HepG2 (cell line): ENCODE data around the gene SPIRE1. TPM values are rescaled to one million over a fixed set of nuclear protein-coding genes. Genes with fewer than 3 reads are reported as not detected.

Experiments used
- CBX1 ChIP-seq: IDR thresholded peaks from one replicate; pipeline ENCODE4 v1.6.1; 2016; ENCODE audit warnings: antibody characterized with exemption, low read depth
- CREB3 ChIP-seq: sonication (generic); formaldehyde crosslinking; IDR thresholded peaks from 2 replicates; pipeline ENCODE4 v1.5.0; 2020; ENCODE audit warnings: missing genetic modification reagents
- GABPA ChIP-seq, 2 experiments: IDR thresholded peaks; 2 replicates each; pipeline ENCODE4 v1.6.1; 2011 to 2016; ENCODE audit warnings: low read depth in 2 of 2, low read length in 1 of 2, missing biosample characterization in 1 of 2, missing genetic modification characterization in 1 of 2
- GATAD2A ChIP-seq: IDR thresholded peaks from 2 replicates; pipeline ENCODE4 v1.6.1; 2016
- HIVEP1 ChIP-seq: sonication (generic); formaldehyde crosslinking; IDR thresholded peaks from 2 replicates; pipeline ENCODE4 v1.4.0; 2020; ENCODE audit warnings: mild to moderate bottlenecking, missing genetic modification reagents
- IRF1 ChIP-seq: sonication (generic); formaldehyde crosslinking; IDR thresholded peaks from 2 replicates; pipeline ENCODE4 v1.4.0; 2020; ENCODE audit warnings: low read depth, mild to moderate bottlenecking, missing genetic modification reagents
- KLF9 ChIP-seq: IDR thresholded peaks from 2 replicates; pipeline ENCODE4 v1.6.1; 2016; ENCODE audit warnings: low read depth
- MIER2 ChIP-seq: IDR thresholded peaks from 2 replicates; pipeline ENCODE4 v1.6.1; 2016; ENCODE audit warnings: missing biosample characterization, missing genetic modification reagents
- PBX2 ChIP-seq: IDR thresholded peaks from 2 replicates; pipeline ENCODE4 v1.6.1; 2016; ENCODE audit warnings: control low read depth
- RCOR2 ChIP-seq: IDR thresholded peaks from 2 replicates; pipeline ENCODE4 v1.6.1; 2016; ENCODE audit warnings: missing biosample characterization, missing genetic modification reagents
- TFE3 ChIP-seq: IDR thresholded peaks from 2 replicates; pipeline ENCODE4 v1.6.1; 2016
- ZFAT ChIP-seq: sonication (generic); formaldehyde crosslinking; conservative IDR thresholded peaks from 2 replicates; pipeline ENCODE4 v1.8.1; 2023; ENCODE audit warnings: missing genetic modification reagents, inconsistent platforms
- ZMAT5 ChIP-seq: sonication (generic); formaldehyde crosslinking; IDR thresholded peaks from 2 replicates; pipeline ENCODE4 v1.5.0; 2020; ENCODE audit warnings: mild to moderate bottlenecking, low read depth, missing genetic modification reagents, borderline replicate concordance
- ZNF18 ChIP-seq: sonication (generic); formaldehyde crosslinking; IDR thresholded peaks from 2 replicates; pipeline ENCODE4 v1.8.0; 2022; ENCODE audit warnings: mild to moderate bottlenecking, missing genetic modification reagents; ENCODE audit not compliant: insufficient replicate concordance
- ZNF382 ChIP-seq: sonication (generic); formaldehyde crosslinking; IDR thresholded peaks from 2 replicates; pipeline ENCODE4 v1.5.0; 2020; ENCODE audit warnings: missing genetic modification reagents, mild to moderate bottlenecking, borderline replicate concordance
- ZNF576 ChIP-seq: sonication (generic); formaldehyde crosslinking; IDR thresholded peaks from 2 replicates; pipeline ENCODE4 v1.4.0; 2020; ENCODE audit warnings: mild to moderate bottlenecking, missing genetic modification reagents
- ZNF615 ChIP-seq: sonication (generic); formaldehyde crosslinking; IDR thresholded peaks from 2 replicates; pipeline ENCODE4 v1.5.0; 2020; ENCODE audit warnings: mild to moderate bottlenecking, missing genetic modification reagents, borderline replicate concordance
- ZNF788 ChIP-seq: sonication (generic); formaldehyde crosslinking; IDR thresholded peaks from 2 replicates; pipeline ENCODE4 v1.5.0; 2020; ENCODE audit warnings: mild to moderate bottlenecking, missing genetic modification reagents, borderline replicate concordance
- polyA plus RNA-seq, 8 experiments: library from polyadenylated mRNA; depleted of rRNA in 3 of 8; stranded (reverse) in 7 of 8; unstranded in 1 of 8; fragments of >200 nt; fragmentation: Illumina TruSeq in 4 of 8; extraction: Trizol in 4 of 8; gene quantifications; 2 replicates each; pipeline versions ENCODE4 v1.2.1 to v1.2.3, GENCODE V29; 2011 to 2016; ENCODE audit warnings: low read depth in 4 of 8, missing spikeins in 1 of 8, mixed read lengths in 1 of 8; ENCODE audit not compliant: insufficient read depth in 1 of 8
- total RNA-seq, 5 experiments: library from RNA; depleted of rRNA; stranded (reverse); fragments of >200 nt; fragmentation: Illumina TruSeq; extraction: Trizol; gene quantifications; 2 replicates each; pipeline ENCODE4 v1.2.3, GENCODE V29; 2016; ENCODE audit warnings: low read depth in 1 of 5
- TF ChIP-seq, protein P1 (sequence below): sonication (generic); formaldehyde crosslinking; IDR thresholded peaks from 2 replicates; pipeline ENCODE4 v1.5.1; 2020; ENCODE audit warnings: missing genetic modification reagents, mild to moderate bottlenecking, borderline replicate concordance
- TF ChIP-seq, protein P2 (sequence below): IDR thresholded peaks from 2 replicates; pipeline ENCODE4 v1.6.1; 2012; ENCODE audit warnings: low read depth, low read length, improper control_type of control experiment

The SPIRE1 gene
- total and polyA plus RNA-seq, 2 of the 13 experiments (the other 11 are each of a cell fraction or from before 2014, with no cell fraction given): 9.9 to 21.3 TPM

- TF ChIP-seq ZNF18 (no peak), CBX1 (no peak), MIER2 (CRISPR knock-in tag) (no peak), PBX2 (CRISPR knock-in tag) (no peak), HIVEP1 (CRISPR knock-in tag) (no peak), ZNF615 (no peak), ZNF788 (CRISPR knock-in tag) (0 out of 2 replicates have a peak, but pooled peaks have one; percentile 4), ZMAT5 (CRISPR knock-in tag) (no peak), KLF9 (CRISPR knock-in tag) (no peak), GATAD2A (CRISPR knock-in tag) (no peak), IRF1 (CRISPR knock-in tag) (0 out of 2 replicates have a peak, but pooled peaks have one; percentile 51), TFE3 (CRISPR knock-in tag) (no peak), CREB3 (CRISPR knock-in tag) (peak; percentile 65; the same call in 1 of the 2 replicates), GABPA (IDR thresholded peaks at IDR 0.05; ENCODE audit: low read depth, low read length) (no peak), GABPA (CRISPR knock-in tag; IDR thresholded peaks at IDR 0.05; ENCODE audit: low read depth) (no peak), ZNF576 (no peak), ZNF382 (CRISPR knock-in tag) (no peak), RCOR2 (no peak; the same call in 1 of the 2 replicates), ZFAT (CRISPR knock-in tag) (no peak)
- TF ChIP-seq, protein P1, sequence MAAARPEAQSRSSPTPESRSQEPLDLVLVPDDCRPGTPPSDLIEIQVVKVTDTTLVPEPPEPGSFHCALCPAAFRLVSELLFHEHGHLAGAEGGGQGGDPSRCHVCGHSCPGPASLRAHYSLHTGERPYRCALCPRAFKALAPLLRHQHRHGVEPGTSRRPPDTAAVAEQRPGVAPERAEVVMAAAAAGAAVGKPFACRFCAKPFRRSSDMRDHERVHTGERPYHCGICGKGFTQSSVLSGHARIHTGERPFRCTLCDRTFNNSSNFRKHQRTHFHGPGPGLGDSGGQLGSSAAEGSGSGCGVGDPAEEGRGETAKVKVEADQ: no peak
- TF ChIP-seq, protein P2, sequence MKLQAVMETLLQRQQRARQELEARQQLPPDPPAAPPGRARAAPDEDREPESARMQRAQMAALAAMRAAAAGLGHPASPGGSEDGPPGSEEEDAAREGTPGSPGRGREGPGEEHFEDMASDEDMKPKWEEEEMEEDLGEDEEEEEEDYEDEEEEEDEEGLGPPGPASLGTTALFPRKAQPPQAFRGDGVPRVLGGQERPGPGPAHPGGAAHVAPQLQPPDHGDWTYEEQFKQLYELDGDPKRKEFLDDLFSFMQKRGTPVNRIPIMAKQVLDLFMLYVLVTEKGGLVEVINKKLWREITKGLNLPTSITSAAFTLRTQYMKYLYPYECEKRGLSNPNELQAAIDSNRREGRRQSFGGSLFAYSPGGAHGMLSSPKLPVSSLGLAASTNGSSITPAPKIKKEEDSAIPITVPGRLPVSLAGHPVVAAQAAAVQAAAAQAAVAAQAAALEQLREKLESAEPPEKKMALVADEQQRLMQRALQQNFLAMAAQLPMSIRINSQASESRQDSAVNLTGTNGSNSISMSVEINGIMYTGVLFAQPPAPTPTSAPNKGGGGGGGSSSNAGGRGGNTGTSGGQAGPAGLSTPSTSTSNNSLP: no peak
Observed at GRCh38 chr18:12703096-12703567, 45.2 kb upstream of the SPIRE1 start (continued).
